Adrenal gland (tissue), 12 donors: ENCODE results near the gene SATB1. TPM values are rescaled to one million over a fixed set of nuclear protein-coding genes. Genes with fewer than 3 reads are reported as not detected.

Experiments used
- DNase-seq, 7 donors: peaks; one replicate each; pipeline ENCODE4 v3.0.0-alpha.2; 2019 to 2020
- H3K27ac ChIP-seq, 5 donors: fragments of 200-600 bp; sonication (generic) in 4 of 5; 1 replicate in 3 of 5; 2 replicates in 2 of 5; pipeline versions ENCODE4 v1.5.1 to v1.8.0; 2016 to 2020; ENCODE audit warnings: mild to moderate bottlenecking in 1 of 5
- H3K27me3 ChIP-seq: fragments of 200-600 bp; 2 replicates; pipeline ENCODE4 v1.8.0; 2021
- H3K36me3 ChIP-seq, 2 donors: fragments of 200-600 bp; replicated peaks in 1 of 2; 1 replicate in 1 of 2; 2 replicates in 1 of 2; pipeline versions ENCODE4 v1.5.1 to v1.8.0; 2018 to 2022
- H3K4me1 ChIP-seq, 2 donors: fragments of 200-600 bp; replicated peaks in 1 of 2; 1 replicate in 1 of 2; 2 replicates in 1 of 2; pipeline versions ENCODE4 v1.5.1 to v1.8.0; 2018 to 2021
- H3K4me3 ChIP-seq, 4 donors: fragments of 200-600 bp; sonication (generic) in 3 of 4; one replicate each; pipeline ENCODE4 v1.5.1; 2016 to 2018
- H3K9me3 ChIP-seq, 3 donors: fragments of 200-600 bp; sonication (generic) in 1 of 3; replicated peaks in 1 of 3; 1 replicate in 2 of 3; 2 replicates in 1 of 3; pipeline versions ENCODE4 v1.5.1 to v1.8.0; 2016 to 2021
- POLR2A ChIP-seq, 2 donors: fragments of 450-650 bp; IDR thresholded peaks; one replicate each; pipeline ENCODE4 v1.6.1; 2017; ENCODE audit warnings: antibody characterized with exemption in 2 of 2, mild to moderate bottlenecking in 2 of 2, moderate library complexity in 1 of 2
- WGBS, 4 donors: extraction: QIAGEN DNeasy Blood & Tissue Kit in 2 of 4; methylation state at CpG; one replicate each; pipeline versions ENCODE4 v1.1.5 to v1.1.7; 2013 to 2017; 5-methylcytosine and 5-hydroxymethylcytosine counted together
- intact Hi-C, 2 donors: fragments of 100-400 bp; cut with DNase I; formaldehyde crosslinking; loops; one replicate each; pipeline versions ENCODE4 v1.14.1 to v1.15.0; 2022 to 2023
- polyA plus RNA-seq, 3 donors: library from polyadenylated mRNA; stranded (reverse); fragments of 200-250 nt in 2 of 3; fragments of 350-450 nt in 1 of 3; fragmentation: Illumina TruSeq in 1 of 3; extraction: RNeasy Lipid Tissue Mini Kit (QIAGEN cat#74804) in 1 of 3; gene quantifications; one replicate each; pipeline ENCODE4 v1.2.3, GENCODE V29; 2013 to 2014
- total RNA-seq, 9 donors: library from RNA; depleted of rRNA in 4 of 9; stranded (reverse); fragments of >200 nt in 4 of 9; fragments of 120-200 nt in 1 of 9; fragmentation: NEBNext Ultra II Directional in 1 of 9; extraction: Animal tissue kit (Norgen Biotek cat#: 25700) in 1 of 9; gene quantifications; one replicate each; pipeline versions ENCODE4 v1.1.0 to v1.2.4, GENCODE V29; 2013 to 2023
- TF ChIP-seq, protein P1 (sequence below), 6 experiments: fragments of 450-650 bp in 4 of 6; fragments of 200-600 bp in 2 of 6; sonication (generic) in 1 of 6; IDR thresholded peaks; 1 replicate in 5 of 6; 2 replicates in 1 of 6; pipeline versions ENCODE4 v1.5.1 to v1.8.0; 2016 to 2021; ENCODE audit warnings: antibody characterized with exemption in 6 of 6, mild to moderate bottlenecking in 2 of 6, moderate library complexity in 1 of 6
- donor health status: healthy with polysubstance abuse.
- donor health status: Bipolar disorder and iron deficiency.
- donor health status: DM: yes; HTN: yes; CAD: no.
- donor health status: DM: no; HTN: no; CAD: no.
- donor health status: DM: no; HTN: no; CAD: no.
- donor health status: DM: yes; HTN: yes; CAD: no.

The SATB1 gene
- total and polyA plus RNA-seq, 12 donors = 9.1 to 31.5 (median 12.9) TPM

DNA sequence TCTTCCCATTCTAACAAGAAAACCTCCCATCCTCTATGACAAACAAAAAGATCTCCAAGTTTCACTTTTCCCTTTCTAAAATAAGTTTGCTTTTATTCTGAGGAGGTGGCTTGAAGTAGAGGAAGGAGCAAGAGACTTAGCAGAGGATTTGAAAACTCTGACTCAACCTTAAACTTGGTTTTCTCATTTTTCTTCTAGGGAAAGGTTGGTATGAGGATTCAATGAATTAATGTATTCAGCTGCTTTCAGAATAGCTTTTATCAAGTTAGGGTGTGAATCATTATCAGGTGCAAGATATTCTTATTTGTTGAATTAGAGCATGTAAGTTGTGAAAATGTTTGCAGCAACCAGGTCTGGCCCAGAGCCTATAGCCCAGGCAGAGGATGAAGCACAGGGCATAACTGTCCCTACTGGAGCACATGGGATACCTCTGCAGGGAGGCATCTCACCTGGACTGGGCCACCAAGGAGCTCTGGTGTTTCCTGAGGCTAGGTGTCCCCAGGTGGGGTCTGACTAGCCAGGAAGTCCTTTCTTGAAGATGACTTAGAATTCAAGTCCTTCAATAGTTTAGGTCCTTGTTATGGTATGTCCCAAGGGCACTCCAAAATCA, 42.3 kb downstream of the SATB1 start:
- H3K27me3 ChIP-seq = no peaks in the 10 kb centered on the region
- H3K4me3 ChIP-seq = no peak overlapping the region
- intact Hi-C loops = no loop called here
- H3K4me1 ChIP-seq = no peaks in the 10 kb centered on the region
- peaks cover 0 to 5% (median 0%) of the 10 kb centered on the region in 3 donors for H3K9me3 ChIP-seq
- H3K27ac ChIP-seq = no peak overlapping the region
- peaks cover 0 to 4% of the 10 kb centered on the region in 2 donors for H3K36me3 ChIP-seq
- TF ChIP-seq POLR2A (IDR thresholded peaks at IDR 0.05) = no peak
- TF ChIP-seq, protein P1, sequence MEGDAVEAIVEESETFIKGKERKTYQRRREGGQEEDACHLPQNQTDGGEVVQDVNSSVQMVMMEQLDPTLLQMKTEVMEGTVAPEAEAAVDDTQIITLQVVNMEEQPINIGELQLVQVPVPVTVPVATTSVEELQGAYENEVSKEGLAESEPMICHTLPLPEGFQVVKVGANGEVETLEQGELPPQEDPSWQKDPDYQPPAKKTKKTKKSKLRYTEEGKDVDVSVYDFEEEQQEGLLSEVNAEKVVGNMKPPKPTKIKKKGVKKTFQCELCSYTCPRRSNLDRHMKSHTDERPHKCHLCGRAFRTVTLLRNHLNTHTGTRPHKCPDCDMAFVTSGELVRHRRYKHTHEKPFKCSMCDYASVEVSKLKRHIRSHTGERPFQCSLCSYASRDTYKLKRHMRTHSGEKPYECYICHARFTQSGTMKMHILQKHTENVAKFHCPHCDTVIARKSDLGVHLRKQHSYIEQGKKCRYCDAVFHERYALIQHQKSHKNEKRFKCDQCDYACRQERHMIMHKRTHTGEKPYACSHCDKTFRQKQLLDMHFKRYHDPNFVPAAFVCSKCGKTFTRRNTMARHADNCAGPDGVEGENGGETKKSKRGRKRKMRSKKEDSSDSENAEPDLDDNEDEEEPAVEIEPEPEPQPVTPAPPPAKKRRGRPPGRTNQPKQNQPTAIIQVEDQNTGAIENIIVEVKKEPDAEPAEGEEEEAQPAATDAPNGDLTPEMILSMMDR (IDR thresholded peaks at IDR 0.05) = no peak
- DNase-seq = no peak

DNA sequence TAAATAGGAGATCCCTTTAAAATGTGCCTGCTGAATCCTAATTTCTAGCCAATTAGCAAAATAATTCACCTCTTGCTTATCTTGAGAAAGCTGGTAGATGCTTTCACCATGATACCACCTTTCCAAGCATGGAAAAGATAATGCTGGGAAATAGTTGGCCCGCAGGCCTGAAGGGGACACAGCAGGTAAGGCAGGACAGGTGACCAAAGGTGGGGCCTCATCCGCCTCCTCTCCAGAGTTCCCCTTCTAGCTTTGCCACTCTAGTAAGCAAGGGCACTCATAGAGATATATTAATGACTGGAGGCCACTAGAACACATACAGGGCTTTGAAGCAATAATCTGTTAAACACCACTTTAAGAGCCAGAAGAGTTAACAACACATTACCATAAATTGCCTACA, 45.5 kb downstream of the SATB1 start:
- Histone ChIP-seq H3K27me3 (no peaks in the 10 kb centered on the region), H3K27ac (no peak overlapping the region), H3K4me3 (no peak overlapping the region), H3K36me3 (no peaks in the 10 kb centered on the region), H3K9me3 (peaks cover 0 to 5% (median 0%) of the 10 kb centered on the region in 3 donors), H3K4me1 (no peaks in the 10 kb centered on the region)
- 84 to 100% (median 100%) methylated on average over 2 of the region's 2 CpGs for WGBS, 4 donors
- no peak for DNase-seq
- TF ChIP-seq, protein P1 (IDR thresholded peaks at IDR 0.05) = no peak
- no peak for TF ChIP-seq POLR2A (IDR thresholded peaks at IDR 0.05)
- intact Hi-C loops = no loop called here

DNA sequence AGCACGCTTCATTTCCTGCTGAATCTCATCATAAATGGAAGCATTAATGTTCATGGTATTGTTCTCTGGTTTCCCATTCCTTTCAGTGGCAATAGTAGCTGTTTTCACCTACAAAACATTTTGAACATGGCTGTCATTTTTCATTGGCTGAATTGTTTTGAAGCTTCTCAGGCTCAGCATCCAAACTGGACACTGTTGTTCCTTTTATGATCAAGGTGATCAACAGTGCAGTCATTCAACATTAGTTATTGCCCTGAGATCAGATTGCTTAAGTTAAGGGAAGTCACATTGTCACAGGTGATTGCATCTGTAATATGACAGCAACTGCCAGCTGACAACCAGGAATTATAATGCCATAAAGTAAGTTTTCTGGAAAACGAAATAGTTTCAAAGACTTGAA, 46.9 kb downstream of the SATB1 start:
- DNase-seq = no peak
- H3K4me1 ChIP-seq = no peaks in the 10 kb centered on the region
- no peak overlapping the region for H3K27ac ChIP-seq
- no peaks in the 10 kb centered on the region for H3K27me3 ChIP-seq
- TF ChIP-seq POLR2A (IDR thresholded peaks at IDR 0.05) = no peak
- TF ChIP-seq, protein P1 (IDR thresholded peaks at IDR 0.05) = no peak
- H3K4me3 ChIP-seq = no peak overlapping the region
- intact Hi-C loops = no loop called here
- no peaks in the 10 kb centered on the region for H3K36me3 ChIP-seq
- peaks cover 0 to 5% (median 0%) of the 10 kb centered on the region in 3 donors for H3K9me3 ChIP-seq
- 82 to 93% (median 85%) methylated on average over 2 of the region's 2 CpGs for WGBS, 4 donors

DNA sequence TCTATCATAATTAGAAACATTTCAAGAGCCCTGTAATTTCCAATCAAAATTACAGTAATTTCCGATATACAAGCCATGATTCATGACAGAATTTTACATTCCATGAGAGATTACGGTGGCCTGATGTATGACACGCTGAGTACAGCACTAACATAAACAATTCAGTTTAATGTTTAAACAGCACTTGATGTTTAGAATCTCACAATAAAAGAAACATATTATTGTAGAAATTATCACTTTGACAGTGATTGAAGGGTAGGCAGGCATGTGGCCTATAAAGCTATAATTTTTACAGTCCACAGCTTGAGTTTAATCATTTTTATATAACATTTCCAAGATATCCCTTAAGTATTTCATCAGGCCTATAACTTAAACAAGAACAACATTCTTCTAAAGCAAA, 48.5 kb downstream of the SATB1 start:
- Histone ChIP-seq H3K4me1 (no peaks in the 10 kb centered on the region), H3K27me3 (no peaks in the 10 kb centered on the region), H3K36me3 (no peaks in the 10 kb centered on the region), H3K9me3 (no peaks in the 10 kb centered on the region), H3K27ac (no peak overlapping the region), H3K4me3 (no peak overlapping the region)
- intact Hi-C loops = no loop called here
- no peak for TF ChIP-seq POLR2A (IDR thresholded peaks at IDR 0.05)
- TF ChIP-seq, protein P1 (IDR thresholded peaks at IDR 0.05) = no peak
- 96 to 99% (median 98%) methylated on average over 3 of the region's 3 CpGs for WGBS, 4 donors
- no peak for DNase-seq
